CD4-positive, alpha-beta T cell treated with Interleukin-15 for 4 hours (primary cell): ENCODE measurements around the gene C16orf87.

Experiments
- DNase-seq: peaks from one replicate; pipeline ENCODE4 v3.0.0-alpha.2; 2020; ENCODE audit warnings: low spot score

C16orf87 gene

DNA sequence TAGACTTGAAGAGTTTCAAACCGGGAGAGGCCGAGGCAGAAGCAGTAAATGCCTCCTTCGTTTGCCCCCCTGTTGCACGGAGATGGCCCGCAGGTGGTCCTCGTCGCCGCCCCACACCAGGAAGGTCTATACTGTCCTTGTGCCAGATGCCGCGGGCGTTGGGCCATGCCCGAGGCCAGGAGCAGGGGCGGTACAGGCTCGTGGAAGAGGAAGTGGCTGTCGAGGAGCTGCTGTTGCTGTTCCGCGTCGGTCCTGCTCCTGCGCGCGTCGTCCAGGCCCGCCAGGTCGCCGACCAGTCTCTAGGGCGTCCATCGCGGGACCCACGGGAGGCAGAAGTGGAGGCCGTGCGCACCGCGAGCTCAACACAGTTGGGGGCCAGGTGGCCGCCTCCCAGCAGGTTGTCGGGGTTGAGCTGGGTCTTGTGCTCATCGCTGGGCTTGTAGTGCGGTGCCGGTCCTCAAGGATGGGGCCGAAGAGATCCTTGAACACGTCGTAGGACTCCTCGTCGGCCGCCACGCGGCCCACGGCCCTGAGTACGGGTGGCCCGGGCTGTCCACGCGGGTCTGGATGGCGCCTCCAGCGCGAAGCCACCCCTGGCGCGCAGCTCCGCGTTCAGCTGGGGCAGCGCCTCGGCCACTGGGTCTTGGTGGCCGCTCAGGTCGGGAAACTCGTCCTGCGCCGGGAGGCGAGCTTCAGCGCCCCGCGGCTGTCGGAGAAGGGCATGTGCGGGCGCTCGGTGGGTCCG lies 13.1 kb upstream of the C16orf87 start:
- DNase-seq: no peak

DNA sequence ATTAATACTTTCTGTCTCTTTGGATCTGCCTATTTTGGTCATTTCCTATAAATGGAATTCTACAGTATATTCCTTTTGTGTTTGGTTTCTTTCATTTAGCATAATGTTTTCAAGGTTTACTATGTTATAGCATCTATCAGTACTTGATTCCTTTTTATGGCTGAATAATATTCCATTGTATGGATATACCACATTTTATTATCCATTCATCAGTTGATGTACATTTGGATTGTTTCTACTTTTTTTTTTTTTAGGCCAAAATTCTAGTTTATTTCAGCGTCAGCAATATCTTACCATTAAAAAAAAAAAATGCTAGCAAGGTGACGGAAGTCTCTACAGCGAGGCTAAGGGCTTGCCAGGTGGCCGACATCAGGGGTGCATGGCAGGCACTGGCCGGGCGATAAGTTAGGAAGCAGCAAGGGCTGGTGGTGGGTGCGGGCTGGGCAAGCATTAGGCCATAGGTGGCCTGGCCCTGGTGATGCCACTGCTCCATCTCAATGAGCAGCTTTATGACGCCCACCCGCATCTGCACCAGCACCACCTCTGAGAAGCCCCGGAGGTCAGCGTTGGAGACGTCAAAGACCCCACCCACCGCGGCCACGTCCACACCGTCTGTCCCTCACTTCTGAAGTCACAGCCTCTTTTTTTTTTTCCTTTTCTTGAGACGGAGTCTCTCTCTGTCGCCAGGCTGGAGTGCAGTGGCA lies 11.4 kb upstream of the C16orf87 start:
- no peak for DNase-seq

DNA sequence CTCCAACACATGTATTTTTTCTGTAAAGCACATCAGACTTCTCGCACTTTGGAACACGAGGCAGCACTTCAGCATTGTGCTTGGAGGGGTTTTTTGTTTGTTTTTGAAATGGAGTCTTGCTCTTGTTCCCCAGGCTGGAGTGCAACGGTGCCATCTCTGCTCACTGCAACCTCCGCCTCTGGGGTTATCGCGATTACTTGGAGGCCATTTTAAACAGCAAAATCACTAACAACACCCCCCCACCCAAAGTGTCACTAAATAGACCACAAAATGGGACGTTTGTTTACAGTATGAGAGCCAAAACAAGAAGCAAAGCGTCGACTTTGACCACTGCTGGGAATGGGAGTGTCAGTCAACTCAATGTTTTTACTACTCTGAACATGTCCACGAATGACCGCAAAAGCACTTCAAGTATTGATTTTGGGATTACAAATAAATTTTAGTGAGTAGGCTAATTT lies 9.0 kb upstream of the C16orf87 start:
- DNase-seq: no peak

DNA sequence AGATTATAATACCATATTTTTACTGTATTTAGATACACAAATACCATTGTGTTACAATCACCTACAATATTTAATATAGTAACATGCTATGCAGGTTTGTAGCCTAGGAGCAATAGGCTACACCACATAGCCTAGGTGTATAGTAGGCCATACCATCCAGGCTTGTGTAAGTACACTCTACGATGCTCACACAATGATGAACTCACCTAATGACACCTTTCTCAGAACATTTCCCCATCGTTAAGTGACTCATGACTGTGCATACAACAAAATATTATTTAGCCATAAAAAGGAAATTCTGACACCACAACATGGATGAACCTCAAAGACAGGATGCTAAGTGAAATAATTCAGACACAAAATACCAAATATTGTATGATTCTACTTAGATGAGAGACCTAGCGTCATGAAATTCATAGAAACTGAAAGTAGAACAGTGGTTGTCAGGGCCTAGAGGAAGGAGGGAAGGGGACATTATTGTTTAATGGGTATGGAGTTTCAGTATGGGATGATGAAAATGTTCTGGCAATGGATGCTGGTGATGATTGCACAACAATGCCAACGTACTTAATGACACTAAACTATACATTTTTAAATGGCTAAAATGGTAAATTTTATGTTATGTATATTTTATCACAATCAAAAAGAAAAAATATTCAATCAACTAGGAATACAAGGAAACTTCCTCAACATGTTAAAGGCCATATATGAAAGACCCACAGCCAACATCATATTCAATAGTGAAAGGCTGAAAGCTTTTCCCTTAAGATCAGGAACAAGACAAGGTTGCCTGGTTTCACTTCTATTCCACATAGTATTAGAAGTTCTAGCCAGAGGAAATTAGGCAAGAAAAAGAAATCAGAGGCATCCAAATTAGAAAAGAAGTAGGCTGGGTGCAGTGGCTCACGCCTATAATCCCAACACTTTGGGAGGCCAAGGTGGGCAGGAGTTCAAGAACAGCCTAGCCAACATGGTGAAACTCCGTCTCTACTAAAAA lies 5.9 kb upstream of the C16orf87 start:
- no peak for DNase-seq

DNA sequence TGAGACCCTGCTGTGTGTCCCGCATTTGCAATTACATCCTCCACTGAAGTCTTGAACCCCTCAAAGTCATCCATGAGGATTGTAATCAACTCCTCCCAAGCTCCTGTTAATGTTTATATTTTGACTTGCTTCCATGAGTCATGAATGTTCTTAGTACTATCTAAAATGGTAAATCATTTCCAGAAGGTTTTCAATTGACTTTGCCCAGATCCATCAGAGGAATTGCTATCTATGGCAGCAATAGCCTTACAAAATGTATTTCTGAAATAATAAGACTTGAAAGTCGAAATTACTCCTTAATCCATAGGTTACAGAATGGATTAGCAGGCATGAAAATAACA lies 2.5 kb upstream of the C16orf87 start:
- DNase-seq: no peak

DNA sequence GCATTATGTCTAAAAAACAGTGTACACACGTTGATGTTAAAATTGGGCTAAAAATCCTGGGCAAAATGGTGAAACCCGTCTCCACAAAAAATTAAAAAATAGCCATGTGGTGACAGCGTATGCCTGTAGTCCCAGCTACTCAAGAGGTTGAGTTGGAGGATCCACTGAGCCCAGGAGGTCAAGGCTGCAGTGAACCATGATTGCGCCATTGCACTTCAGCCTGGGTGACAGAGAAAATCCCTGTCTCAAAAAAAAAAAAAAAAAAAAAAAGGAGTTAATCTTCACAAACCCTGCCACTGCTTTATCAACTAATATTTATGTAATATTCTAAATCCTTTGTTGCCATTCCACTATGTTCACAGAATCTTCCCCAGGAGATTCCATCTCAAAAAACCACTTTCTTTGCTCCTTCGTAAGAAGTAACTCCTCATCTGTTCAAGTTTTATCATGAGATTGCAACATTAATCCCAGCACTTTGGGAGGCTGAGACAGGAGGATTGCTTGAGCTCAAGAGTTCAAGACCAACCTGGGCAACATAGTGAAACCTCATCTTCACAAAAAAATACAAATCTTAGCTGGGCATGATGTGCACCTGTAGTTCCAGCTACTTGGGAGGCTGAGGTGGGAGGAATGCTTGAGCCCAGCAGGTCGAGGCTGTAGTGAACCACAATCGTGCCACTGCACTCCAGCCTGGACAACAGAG lies 1.9 kb upstream of the C16orf87 start:
- no peak for DNase-seq

DNA sequence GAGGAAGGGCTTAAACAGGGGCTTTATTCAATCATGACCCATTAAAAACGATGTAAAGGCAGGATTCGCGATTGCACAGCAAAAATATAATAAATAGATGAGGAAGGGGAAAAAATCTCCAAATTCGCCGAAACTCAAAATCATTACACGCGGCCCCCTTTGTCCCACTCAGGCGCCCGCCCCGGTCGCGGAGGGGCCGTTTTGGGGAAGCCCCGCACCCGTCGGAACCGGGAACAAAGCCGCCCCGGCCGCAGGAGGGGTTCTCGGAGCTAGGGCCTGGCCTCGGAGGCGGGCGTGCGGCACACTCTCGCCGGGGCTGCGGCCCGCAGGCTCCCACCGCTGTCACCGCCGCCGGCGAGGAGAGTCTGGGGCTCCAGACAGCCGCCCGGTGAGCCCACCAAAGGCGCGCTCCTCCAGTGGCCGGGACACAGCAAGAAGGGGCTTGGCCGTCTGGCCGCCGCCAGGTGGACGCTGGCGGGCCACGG lies 521 bp downstream of the C16orf87 start:
- peak; percentile 22 for DNase-seq

DNA sequence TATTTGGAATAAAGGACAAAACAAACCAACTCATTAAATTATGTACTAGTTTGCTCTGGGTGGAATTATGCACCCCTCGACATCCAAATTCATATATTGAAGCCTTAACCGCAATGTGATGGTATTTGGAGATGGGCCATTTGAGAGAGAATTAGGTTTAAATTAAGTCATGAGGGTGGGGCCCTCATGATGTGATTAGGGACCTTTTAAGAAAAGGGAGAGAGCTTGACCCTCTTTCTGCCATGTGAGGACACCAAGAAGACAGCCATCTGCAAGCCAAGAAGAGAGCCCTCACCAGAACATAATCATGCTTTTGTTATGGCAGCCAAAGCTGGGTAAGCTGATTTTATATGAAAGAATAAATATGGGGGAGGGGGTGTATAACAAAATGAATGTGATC lies 2.0 kb downstream of the C16orf87 start:
- DNase-seq: no peak

DNA sequence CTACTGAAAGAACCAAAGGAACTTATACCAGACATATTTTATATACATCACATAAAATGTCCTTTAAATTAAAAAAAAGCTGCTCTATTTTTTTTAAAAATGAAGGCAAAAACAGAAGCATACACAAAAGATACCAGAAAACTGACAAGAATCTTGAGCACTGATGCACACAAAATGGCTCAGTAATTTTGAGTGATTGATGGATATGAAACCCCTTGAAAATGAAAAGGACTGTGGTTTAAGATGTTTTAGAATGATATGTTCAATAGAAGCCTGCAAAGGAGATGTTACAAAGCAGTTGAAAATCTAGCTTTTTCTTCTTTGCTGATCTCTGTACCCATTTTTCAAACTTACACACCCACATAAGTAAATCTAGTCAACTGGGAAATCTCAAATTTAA lies 2.7 kb downstream of the C16orf87 start:
- no peak for DNase-seq

DNA sequence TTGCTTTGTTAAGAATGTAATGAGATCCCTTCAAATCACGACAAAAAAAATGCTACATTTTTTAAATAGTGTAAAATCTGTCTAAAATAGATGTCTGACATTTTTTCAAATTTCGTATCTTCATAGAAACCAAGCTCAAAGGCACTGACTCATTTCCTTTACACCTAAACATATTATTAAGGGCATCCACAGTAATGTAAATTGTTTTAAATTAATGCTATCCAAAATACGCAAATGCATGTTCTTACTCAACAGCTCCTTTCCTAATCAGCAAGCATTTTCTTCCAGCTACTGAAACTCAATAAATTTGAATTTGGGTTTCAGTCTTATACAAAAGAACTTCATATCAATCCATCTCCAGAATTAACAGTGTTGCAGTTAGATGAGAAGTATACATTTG lies 4.3 kb downstream of the C16orf87 start:
- no peak for DNase-seq

DNA sequence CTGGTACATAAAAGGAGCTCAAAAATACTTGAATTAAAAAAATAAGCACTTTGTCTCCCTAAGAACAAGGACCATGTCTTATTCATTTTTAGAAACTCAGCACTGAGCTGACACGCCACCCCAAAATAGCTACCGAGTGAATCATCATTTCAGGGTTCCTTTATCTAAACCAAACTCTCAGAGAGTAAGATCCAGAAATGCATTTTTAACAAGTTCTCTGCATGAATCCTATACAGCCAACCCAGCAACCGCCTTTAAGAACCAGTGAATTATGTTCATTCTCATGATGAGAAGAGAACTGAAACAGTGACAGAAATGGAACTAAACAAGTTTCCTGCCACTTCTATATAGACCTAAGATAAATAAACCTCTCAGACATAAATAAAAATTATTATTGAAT lies 8.7 kb downstream of the C16orf87 start:
- no peak for DNase-seq

DNA sequence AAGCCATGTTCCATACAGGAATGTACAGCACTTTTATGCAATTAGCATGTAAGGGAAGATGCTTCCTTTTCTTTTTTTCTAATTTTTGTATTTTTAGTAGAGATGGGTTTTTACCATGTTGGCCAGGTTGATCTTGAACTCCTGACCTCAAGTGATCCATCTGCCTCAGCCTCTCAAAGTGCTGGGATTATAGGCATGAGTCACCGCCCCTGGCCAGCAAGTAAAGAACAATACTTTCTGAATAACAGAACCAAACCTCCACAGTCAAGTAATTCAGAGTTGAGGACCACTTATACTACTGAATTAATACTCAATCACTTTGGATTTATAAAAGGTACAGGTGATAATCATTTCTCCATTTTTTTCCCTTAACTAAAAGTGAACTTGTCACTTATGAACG lies 13.0 kb downstream of the C16orf87 start:
- no peak for DNase-seq

DNA sequence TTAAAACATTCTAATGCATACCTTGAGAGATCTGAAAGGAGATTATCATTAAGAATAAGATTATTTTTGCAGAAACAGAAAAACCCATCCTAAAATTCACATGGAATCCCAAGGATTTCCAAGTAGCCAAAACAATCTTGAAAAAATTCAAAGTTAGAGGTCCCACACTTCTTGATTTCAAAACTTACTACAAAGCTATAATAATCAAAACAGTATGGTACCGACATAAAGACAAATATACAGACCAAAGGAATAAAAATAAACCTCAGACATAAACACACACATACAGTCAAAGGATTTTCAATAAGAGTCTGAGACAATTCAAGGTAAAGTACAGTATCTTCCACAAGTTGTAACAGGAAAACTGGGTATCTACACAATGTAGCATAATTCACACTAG lies 16.2 kb downstream of the C16orf87 start:
- DNase-seq: no peak

DNA sequence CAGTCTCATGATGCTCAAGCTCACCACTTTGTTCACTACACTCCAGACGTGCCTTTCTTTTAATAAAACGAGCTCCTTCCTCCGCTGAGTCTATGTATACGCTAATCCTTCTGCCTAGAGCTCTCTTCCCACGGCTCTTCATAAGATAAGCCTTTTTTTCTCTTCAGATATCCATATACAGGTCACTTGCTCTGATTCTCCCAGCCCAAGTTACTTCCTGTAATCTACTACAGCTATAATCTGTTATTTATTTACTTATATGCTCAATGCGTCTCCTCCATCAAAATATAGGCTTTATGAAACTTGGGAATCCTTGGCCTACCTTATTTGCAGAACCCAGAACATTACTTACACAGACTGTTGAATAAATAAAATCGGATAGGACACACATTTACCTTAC lies 17.4 kb downstream of the C16orf87 start:
- DNase-seq: no peak

DNA sequence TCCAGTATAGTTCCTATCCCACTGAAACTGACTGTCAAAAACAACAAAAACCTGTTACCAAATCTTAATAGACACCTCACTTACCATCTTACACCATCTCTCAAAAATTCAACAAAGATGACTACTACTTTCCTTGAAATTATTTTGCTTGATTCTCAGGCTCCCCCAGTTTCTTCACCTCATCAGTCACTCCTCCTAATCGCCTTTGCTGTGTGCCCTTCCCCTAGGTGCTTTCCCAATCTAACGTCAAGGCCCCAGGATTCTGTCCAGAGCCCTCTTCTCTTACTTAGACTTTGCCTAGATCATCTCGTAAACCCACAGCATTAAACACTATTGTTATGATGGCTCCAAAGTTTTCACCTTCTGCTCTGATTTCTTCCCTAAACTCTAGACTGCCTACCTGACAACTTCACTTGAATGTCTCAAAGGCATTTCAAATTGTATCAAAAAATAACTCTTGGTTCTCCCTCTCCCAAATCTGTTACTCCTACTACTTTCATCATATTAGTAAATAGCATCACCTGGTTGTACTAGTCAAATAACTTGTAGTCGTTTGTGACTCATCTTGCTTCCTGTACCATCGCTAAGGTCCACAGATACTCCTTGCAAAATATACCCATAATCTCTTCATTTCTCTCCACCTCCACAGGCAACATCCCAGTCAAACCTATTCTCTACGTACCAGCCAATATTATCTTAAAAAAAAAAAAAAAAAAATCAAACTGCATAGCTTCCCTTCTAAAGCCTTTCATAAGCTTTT lies 18.0 kb downstream of the C16orf87 start:
- no peak for DNase-seq

DNA sequence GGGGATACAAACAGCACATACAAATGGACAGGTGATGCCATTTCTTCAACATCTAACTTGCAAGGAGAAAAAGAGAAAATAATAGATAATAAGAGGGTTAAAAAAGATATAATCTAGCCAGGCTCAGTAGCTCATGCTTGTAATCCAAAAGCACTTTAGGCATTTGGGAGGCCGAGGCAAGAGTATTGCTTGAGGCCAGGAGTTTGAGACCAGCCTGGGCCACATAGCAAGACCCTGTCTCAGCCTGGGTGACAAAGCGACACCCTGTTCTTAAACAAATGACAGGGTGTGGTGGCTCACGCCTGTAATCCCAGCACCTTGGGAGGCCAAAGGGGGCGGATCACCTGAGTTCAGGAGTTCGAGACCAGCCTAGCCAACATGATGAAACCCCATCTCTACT lies 19.3 kb downstream of the C16orf87 start:
- DNase-seq: no peak

DNA sequence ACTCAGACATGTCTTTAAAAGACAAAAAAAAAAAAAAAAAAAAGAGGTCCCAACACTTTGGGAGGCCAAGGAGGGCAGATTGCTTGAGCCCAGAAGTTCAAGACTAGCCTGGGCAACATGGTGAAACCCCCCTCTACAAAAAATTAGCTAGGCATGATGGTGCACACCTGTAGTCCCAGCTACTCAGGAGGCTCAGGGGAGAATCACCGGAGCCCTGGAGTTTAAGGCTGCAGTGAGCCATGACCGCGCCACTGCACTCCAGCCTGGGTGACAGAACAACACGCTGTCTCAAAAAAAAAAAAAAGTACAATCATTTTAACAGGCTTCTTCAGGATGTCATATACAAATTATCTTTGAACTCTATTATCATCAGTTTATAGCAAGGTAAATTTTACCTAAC lies 22.0 kb downstream of the C16orf87 start:
- no peak for DNase-seq

DNA sequence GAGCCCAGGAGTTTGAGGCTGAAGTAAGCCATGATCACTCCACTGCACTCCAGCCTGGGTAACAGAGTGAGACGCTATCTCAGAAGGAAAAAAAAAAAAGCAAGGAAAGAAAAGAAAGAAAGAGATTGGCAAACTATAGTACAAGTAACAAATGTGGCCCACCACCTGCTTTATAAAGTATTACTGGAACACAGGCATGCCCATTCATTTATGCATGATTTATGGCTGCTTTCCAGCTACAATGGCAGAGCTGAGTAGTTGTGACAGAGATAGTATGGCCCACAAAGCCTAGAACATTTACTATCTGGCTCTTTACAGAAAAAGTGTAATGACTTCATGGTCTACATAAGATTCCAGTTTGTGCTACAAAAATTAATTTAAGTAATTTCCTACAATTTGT lies 23.6 kb downstream of the C16orf87 start:
- DNase-seq: no peak

DNA sequence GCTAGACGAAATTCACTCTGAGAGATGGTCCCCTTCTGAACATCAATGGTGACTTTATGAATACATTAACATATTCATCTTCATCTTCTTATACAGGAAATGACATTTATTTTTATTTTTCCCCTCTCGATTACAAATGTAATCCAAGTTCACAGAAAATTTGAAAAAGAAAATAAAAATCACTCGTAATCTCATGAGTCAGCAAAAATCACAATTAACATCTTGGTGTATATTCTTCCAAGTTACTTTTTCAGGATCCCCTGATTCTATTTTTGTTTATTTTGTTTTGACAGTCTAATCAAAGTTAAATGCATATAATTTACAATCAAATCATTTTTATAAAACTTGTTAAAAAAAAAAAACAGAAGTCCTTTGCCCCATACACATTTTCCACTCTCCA lies 27.6 kb downstream of the C16orf87 start:
- no peak for DNase-seq

DNA sequence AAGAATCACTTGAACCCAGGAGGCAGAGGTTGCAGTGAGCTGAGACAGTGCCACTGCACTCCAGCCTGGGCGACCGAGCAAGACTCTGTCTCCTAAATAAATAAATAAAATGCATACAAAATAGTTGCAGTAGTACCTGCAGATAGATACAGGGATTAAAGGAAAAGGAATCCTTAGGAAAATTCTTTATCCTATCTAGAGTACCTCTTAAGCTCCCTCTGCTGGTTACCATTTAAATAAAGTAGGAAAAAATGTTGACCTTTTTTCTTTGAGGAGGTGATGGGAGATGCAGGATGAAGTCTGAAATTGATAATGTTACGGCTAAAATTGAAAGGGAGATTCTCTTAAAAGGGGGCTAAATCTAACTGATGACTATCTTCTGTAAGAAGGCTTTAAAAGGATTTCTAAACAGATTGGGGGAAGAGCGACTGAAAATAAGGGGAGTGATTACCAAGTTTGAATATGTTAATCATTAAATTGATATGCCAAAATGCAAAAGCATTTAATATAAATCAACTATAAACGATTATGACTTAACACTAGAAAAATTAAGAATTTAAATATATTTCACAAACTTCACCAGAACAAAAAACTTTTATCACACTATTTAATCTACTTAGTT lies 29.4 kb downstream of the C16orf87 start:
- no peak for DNase-seq

DNA sequence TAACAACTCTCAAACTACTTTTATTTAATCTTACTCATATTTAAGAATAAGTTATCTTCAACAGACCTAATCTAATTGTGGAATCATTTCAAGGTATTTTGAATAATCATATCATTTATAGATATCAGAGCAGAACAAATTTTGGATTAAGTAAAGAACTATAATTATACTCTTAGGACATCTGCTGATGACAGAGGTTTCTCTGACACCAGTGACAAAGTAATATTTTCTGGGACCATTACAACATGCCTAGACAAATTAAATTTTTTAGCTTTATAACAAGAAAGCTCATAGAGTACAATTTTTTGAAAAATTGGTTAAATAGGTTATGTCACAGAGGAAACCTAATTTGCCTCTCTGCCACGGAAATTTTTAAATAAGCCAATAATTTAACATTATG lies 30.5 kb downstream of the C16orf87 start:
- DNase-seq: no peak
